Embryonic facial prominence (tissue), 1 donor: ENCODE data around the gene SNRK.
"Not testable (repeated sequence)": the region's sequence is repeated elsewhere in the genome, so short reads cannot be mapped to it uniquely, and the experiment has no call there.

ENCODE experiments used
- DNase-seq: peaks from one replicate; pipeline ENCODE4 v3.0.0-alpha.2; 2016; ENCODE audit errors: extremely low spot score

Gene SNRK

GRCh38 chr3:43345877-43346276 is 59.5 kb downstream of the SNRK start:
- DNase-seq, result no peak

GRCh38 chr3:43346978-43347749 is 60.8 kb downstream of the SNRK start:
- DNase-seq, result no peak

- DNase-seq, result no peak
Measured at GRCh38 chr3:43347774-43348173, 61.4 kb downstream of the SNRK start.

- DNase-seq, result no peak
Measured at GRCh38 chr3:43348350-43348749, 62.0 kb downstream of the SNRK start.

GRCh38 chr3:43348852-43349574 is 62.7 kb downstream of the SNRK start:
- DNase-seq, result no peak

GRCh38 chr3:43349716-43350115 is 63.4 kb downstream of the SNRK start:
- DNase-seq, result no peak

GRCh38 chr3:43353393-43353792 is 67.1 kb downstream of the SNRK start:
- DNase-seq, result no peak

- no peak for DNase-seq
Measured at GRCh38 chr3:43353923-43354670, 67.8 kb downstream of the SNRK start.

- DNase-seq, result not testable (repeated sequence)
Measured at GRCh38 chr3:43356033-43356432, 69.7 kb downstream of the SNRK start.

GRCh38 chr3:43361077-43361476 is 74.7 kb downstream of the SNRK start:
- no peak for DNase-seq

- DNase-seq, result no peak
Measured at GRCh38 chr3:43362183-43362582, 75.8 kb downstream of the SNRK start.

- DNase-seq, result no peak
Measured at GRCh38 chr3:43362961-43363360, 76.6 kb downstream of the SNRK start.

GRCh38 chr3:43363621-43364266 is 77.4 kb downstream of the SNRK start:
- no peak for DNase-seq

GRCh38 chr3:43364494-43364893 is 78.2 kb downstream of the SNRK start:
- no peak for DNase-seq

- no peak for DNase-seq
Measured at GRCh38 chr3:43364926-43365325, 78.6 kb downstream of the SNRK start.

GRCh38 chr3:43365601-43366305 is 79.4 kb downstream of the SNRK start:
- no peak for DNase-seq

GRCh38 chr3:43366481-43366880 is 80.1 kb downstream of the SNRK start:
- DNase-seq, result no peak

GRCh38 chr3:43366885-43367284 is 80.5 kb downstream of the SNRK start:
- DNase-seq, result no peak

GRCh38 chr3:43369404-43370292 is 83.3 kb downstream of the SNRK start:
- DNase-seq, result no peak

- DNase-seq, result no peak
Measured at GRCh38 chr3:43370293-43370980, 84.1 kb downstream of the SNRK start.
